Neural crest cell (in vitro differentiated cells): ENCODE results near the gene C4orf36. TPM values are rescaled to one million over a fixed set of nuclear protein-coding genes. Genes with fewer than 3 reads are reported as not detected.
A peak's percentile ranks its signal among the peaks of the same experiment; 100 is the strongest.

Experiments used
- DNase-seq: peaks from one replicate; pipeline ENCODE4 v3.0.0; 2021; ENCODE audit warnings: low read depth, mixed read lengths, low spot score
- H3K27ac Mint-ChIP-seq: one replicate; pipeline ENCODE4 v1.8.0; 2021; ENCODE audit warnings: mild to moderate bottlenecking, mixed read lengths; ENCODE audit not compliant: unreplicated experiment
- H3K27me3 Mint-ChIP-seq: 2 replicates; pipeline ENCODE4 v1.8.0; 2021; ENCODE audit warnings: low read depth, mild to moderate bottlenecking, mixed read lengths
- H3K36me3 Mint-ChIP-seq: 2 replicates; pipeline ENCODE4 v1.8.0; 2021; ENCODE audit warnings: low read depth, mild to moderate bottlenecking, mixed read lengths
- H3K4me1 Mint-ChIP-seq: 2 replicates; pipeline ENCODE4 v1.8.0; 2021; ENCODE audit warnings: mixed read lengths
- H3K4me3 Mint-ChIP-seq: one replicate; pipeline ENCODE4 v1.8.0; 2021; ENCODE audit warnings: mild to moderate bottlenecking, mixed read lengths
- H3K9me3 Mint-ChIP-seq: 2 replicates; pipeline ENCODE4 v1.8.0; 2021; ENCODE audit warnings: mixed read lengths
- CTCF ChIP-seq: fragments of 200-600 bp; sonication (generic); conservative IDR thresholded peaks from 2 replicates; pipeline ENCODE4 v1.5.0; 2021; ENCODE audit warnings: antibody characterized with exemption, mild to moderate bottlenecking
- total RNA-seq: library from RNA; stranded (reverse); gene quantifications from 2 replicates; pipeline ENCODE4 v1.2.1, GENCODE V29; 2021

The C4orf36 gene
- total RNA-seq, 1 donor from 2014 or later = 3.2 TPM

- Mint-ChIP-seq H3K27me3 (no peaks in the 10 kb centered on the region), H3K4me3 (no peak overlapping the region), H3K27ac (no peak overlapping the region), H3K4me1 (no peaks in the 10 kb centered on the region), H3K9me3 (no peaks in the 10 kb centered on the region), H3K36me3 (no peaks in the 10 kb centered on the region)
- DNase-seq = no peak
- TF ChIP-seq CTCF = no peak
Measured at GRCh38 chr4:86910369-86910768, 18.1 kb upstream of the C4orf36 start.

- Mint-ChIP-seq H3K36me3 (no peaks in the 10 kb centered on the region), H3K4me1 (no peaks in the 10 kb centered on the region), H3K27ac (no peak overlapping the region), H3K27me3 (no peaks in the 10 kb centered on the region), H3K9me3 (no peaks in the 10 kb centered on the region), H3K4me3 (no peak overlapping the region)
- TF ChIP-seq CTCF = no peak
- no peak for DNase-seq
Measured at GRCh38 chr4:86909546-86910295, 17.5 kb upstream of the C4orf36 start.

GRCh38 chr4:86908251-86908657, 16.0 kb upstream of the C4orf36 start:
- Mint-ChIP-seq H3K9me3 (no peaks in the 10 kb centered on the region), H3K27me3 (no peaks in the 10 kb centered on the region), H3K4me1 (no peaks in the 10 kb centered on the region), H3K36me3 (no peaks in the 10 kb centered on the region), H3K4me3 (no peak overlapping the region), H3K27ac (no peak overlapping the region)
- no peak for DNase-seq
- no peak for TF ChIP-seq CTCF

GRCh38 chr4:86901864-86902263, 9.6 kb upstream of the C4orf36 start:
- no peak for DNase-seq
- H3K4me1 Mint-ChIP-seq = no peaks in the 10 kb centered on the region
- H3K27ac Mint-ChIP-seq = no peak overlapping the region
- no peaks in the 10 kb centered on the region for H3K36me3 Mint-ChIP-seq
- no peak overlapping the region for H3K4me3 Mint-ChIP-seq
- no peaks in the 10 kb centered on the region for H3K27me3 Mint-ChIP-seq
- no peaks in the 10 kb centered on the region for H3K9me3 Mint-ChIP-seq
- no peak for TF ChIP-seq CTCF

GRCh38 chr4:86898562-86898961, 6.3 kb upstream of the C4orf36 start:
- H3K27me3 Mint-ChIP-seq = no peaks in the 10 kb centered on the region
- no peak overlapping the region for H3K4me3 Mint-ChIP-seq
- H3K9me3 Mint-ChIP-seq = no peaks in the 10 kb centered on the region
- DNase-seq = no peak
- no peaks in the 10 kb centered on the region for H3K36me3 Mint-ChIP-seq
- no peaks in the 10 kb centered on the region for H3K4me1 Mint-ChIP-seq
- no peak overlapping the region for H3K27ac Mint-ChIP-seq
- TF ChIP-seq CTCF = peak; percentile 44
